ENCODE measurements around the gene ZBTB1.

The ZBTB1 gene

DNA sequence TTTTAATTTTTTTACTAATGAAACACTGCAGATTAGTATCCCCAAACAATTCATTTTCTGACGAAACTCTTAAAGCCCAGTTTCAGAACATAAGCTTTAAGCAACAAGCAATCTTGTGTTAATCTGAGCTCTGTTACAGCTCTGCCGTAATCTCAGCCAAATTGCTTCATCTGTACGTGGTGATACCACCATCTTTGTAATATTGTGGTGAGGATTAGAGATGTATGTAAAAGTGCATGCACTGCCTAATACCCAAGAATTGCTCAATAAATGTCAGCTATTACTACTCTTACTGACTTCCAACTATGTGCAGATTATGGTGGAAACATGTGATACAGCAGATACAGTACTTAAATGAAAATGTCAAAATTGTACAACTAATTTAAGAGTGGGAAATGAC, 37.5 kb upstream of the ZBTB1 start:
- H3K27ac ChIP-seq (ENCODE audit: low read depth, low read length) = no peak overlapping the region
- no peaks in the 10 kb centered on the region for H3K27me3 ChIP-seq (ENCODE audit: control insufficient read depth in 5 of 5, insufficient read depth in 4 of 5, low read length in 5 of 5)

DNA sequence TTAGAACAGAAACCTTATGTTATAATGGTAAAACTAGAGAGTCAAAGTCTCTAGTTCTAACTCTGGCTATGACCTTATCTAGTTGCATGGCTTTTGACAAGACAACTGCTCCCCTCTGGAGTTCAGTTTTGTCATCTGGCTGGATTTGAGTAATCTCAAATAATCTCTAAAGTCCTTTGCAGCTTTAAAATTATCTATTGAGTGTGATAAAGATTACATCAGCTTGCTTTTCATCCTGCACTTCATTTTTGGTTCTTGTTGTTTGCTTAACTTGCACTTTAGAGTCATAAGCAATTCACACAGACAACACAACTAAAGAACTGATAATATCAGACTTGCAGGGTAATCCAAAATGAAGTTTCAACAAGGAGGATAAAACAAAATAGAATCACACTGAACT, 37.0 kb upstream of the ZBTB1 start:
- Histone ChIP-seq H3K4me1 (ENCODE audit: control insufficient read depth in 5 of 5, insufficient read depth in 5 of 5, low read length in 5 of 5) (peaks cover 0 to 25% (median 16%) of the 10 kb centered on the region in 5 donors), H3K9ac (ENCODE audit: low read length in 5 of 5) (no peak overlapping the region), H3K27me3 (ENCODE audit: control insufficient read depth in 5 of 5, insufficient read depth in 4 of 5, low read length in 5 of 5) (no peaks in the 10 kb centered on the region), H3K9me3 (ENCODE audit: control insufficient read depth in 5 of 5, low read length in 5 of 5) (no peaks in the 10 kb centered on the region), H3K27ac (ENCODE audit: low read depth, low read length) (no peak overlapping the region), H3K36me3 (ENCODE audit: control insufficient read depth in 5 of 5, insufficient read depth in 5 of 5, low read length in 5 of 5) (peaks cover 0 to 5% (median under 1%) of the 10 kb centered on the region in 5 donors), H3K4me3 (ENCODE audit: low read depth in 1 of 5, low read length in 5 of 5) (no peak overlapping the region)

More for the DNA sequence above, 37.5 kb upstream of the ZBTB1 start:
- Histone ChIP-seq H3K9ac (ENCODE audit: low read length in 5 of 5) (no peak overlapping the region), H3K4me3 (ENCODE audit: low read depth in 1 of 5, low read length in 5 of 5) (no peak overlapping the region), H3K9me3 (ENCODE audit: control insufficient read depth in 5 of 5, low read length in 5 of 5) (no peaks in the 10 kb centered on the region), H3K4me1 (ENCODE audit: control insufficient read depth in 5 of 5, insufficient read depth in 5 of 5, low read length in 5 of 5) (peaks cover 0 to 25% (median 16%) of the 10 kb centered on the region in 5 donors), H3K36me3 (ENCODE audit: control insufficient read depth in 5 of 5, insufficient read depth in 5 of 5, low read length in 5 of 5) (peaks cover 0 to 10% (median 2%) of the 10 kb centered on the region in 5 donors)

DNA sequence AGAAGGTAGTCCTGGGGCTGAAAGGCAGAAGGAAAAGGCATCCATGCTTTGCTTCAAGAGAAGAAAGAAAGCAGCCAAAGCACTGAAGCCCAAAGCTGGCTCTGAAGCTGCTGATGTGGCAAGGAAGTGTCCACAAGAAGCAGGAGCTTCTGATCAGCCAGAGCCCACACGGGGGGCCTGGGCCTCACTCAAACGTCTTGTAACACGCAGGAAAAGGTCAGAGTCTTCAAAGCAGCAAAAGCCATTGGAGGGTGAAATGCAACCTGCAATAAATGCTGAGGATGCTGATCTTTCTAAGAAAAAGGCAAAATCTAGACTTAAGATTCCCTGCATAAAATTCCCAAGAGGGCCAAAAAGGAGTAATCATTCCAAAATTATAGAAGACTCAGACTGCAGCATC, 36.1 kb upstream of the ZBTB1 start:
- Histone ChIP-seq H3K27me3 (ENCODE audit: control insufficient read depth in 5 of 5, insufficient read depth in 4 of 5, low read length in 5 of 5) (no peaks in the 10 kb centered on the region), H3K36me3 (ENCODE audit: control insufficient read depth in 5 of 5, insufficient read depth in 5 of 5, low read length in 5 of 5) (no peaks in the 10 kb centered on the region), H3K9ac (ENCODE audit: low read length in 5 of 5) (no peak overlapping the region), H3K9me3 (ENCODE audit: control insufficient read depth in 5 of 5, low read length in 5 of 5) (no peaks in the 10 kb centered on the region), H3K27ac (ENCODE audit: low read depth, low read length) (no peak overlapping the region), H3K4me3 (ENCODE audit: low read depth in 1 of 5, low read length in 5 of 5) (no peak overlapping the region), H3K4me1 (ENCODE audit: control insufficient read depth in 5 of 5, insufficient read depth in 5 of 5, low read length in 5 of 5) (peaks cover 0 to 25% (median 16%) of the 10 kb centered on the region in 5 donors)

DNA sequence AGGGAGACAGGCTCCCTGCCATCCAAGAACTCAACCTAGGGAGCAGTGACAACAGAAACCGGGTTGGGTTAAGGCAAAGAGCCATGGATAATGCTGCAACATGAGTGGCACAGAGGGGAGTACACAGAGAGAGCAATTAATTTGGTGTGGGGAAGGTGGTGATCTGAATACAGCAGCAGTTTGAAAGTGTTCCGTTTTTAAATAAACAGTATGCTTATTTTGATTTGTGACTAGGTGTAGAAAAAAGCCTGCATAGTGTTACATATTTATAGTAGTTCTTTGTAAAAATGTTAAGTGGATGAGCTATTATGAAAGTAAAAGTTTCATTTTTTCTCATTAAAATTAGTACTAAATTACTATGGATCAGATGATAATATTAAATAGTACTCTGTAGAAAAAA, 30.5 kb upstream of the ZBTB1 start:
- Histone ChIP-seq H3K27me3 (ENCODE audit: control insufficient read depth in 5 of 5, insufficient read depth in 4 of 5, low read length in 5 of 5) (no peaks in the 10 kb centered on the region), H3K9me3 (ENCODE audit: control insufficient read depth in 5 of 5, low read length in 5 of 5) (no peaks in the 10 kb centered on the region), H3K4me1 (ENCODE audit: control insufficient read depth in 5 of 5, insufficient read depth in 5 of 5, low read length in 5 of 5) (no peaks in the 10 kb centered on the region), H3K4me3 (ENCODE audit: low read depth in 1 of 5, low read length in 5 of 5) (no peak overlapping the region), H3K27ac (ENCODE audit: low read depth, low read length) (no peak overlapping the region), H3K9ac (ENCODE audit: low read length in 5 of 5) (no peak overlapping the region), H3K36me3 (ENCODE audit: control insufficient read depth in 5 of 5, insufficient read depth in 5 of 5, low read length in 5 of 5) (peaks cover 0 to 3% (median 0%) of the 10 kb centered on the region in 5 donors)

DNA sequence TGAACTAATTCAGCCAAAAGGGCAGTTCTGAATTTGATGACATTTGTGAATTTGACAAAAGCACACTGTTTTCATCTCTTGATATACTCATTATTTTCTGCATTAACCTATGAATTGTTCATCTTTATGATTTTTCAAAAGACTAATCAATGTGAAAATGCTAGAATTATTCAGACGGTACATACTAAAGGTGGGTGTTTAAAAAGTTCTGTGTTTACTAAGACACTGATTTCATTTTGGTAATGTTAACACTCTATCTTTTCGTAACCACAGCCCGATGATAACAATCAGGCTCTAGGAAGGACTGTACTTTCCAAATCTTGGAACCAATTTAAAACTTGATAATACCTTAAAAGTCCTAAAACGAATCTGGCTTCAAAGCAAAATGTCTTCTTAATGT, 29.9 kb upstream of the ZBTB1 start:
- Histone ChIP-seq H3K4me3 (ENCODE audit: low read depth in 1 of 5, low read length in 5 of 5) (no peak overlapping the region), H3K36me3 (ENCODE audit: control insufficient read depth in 5 of 5, insufficient read depth in 5 of 5, low read length in 5 of 5) (peaks cover 0 to 5% (median 0%) of the 10 kb centered on the region in 5 donors), H3K27ac (ENCODE audit: low read depth, low read length) (no peak overlapping the region), H3K9ac (ENCODE audit: low read length in 5 of 5) (no peak overlapping the region), H3K4me1 (ENCODE audit: control insufficient read depth in 5 of 5, insufficient read depth in 5 of 5, low read length in 5 of 5) (no peaks in the 10 kb centered on the region), H3K27me3 (ENCODE audit: control insufficient read depth in 5 of 5, insufficient read depth in 4 of 5, low read length in 5 of 5) (no peaks in the 10 kb centered on the region), H3K9me3 (ENCODE audit: control insufficient read depth in 5 of 5, low read length in 5 of 5) (no peaks in the 10 kb centered on the region)

DNA sequence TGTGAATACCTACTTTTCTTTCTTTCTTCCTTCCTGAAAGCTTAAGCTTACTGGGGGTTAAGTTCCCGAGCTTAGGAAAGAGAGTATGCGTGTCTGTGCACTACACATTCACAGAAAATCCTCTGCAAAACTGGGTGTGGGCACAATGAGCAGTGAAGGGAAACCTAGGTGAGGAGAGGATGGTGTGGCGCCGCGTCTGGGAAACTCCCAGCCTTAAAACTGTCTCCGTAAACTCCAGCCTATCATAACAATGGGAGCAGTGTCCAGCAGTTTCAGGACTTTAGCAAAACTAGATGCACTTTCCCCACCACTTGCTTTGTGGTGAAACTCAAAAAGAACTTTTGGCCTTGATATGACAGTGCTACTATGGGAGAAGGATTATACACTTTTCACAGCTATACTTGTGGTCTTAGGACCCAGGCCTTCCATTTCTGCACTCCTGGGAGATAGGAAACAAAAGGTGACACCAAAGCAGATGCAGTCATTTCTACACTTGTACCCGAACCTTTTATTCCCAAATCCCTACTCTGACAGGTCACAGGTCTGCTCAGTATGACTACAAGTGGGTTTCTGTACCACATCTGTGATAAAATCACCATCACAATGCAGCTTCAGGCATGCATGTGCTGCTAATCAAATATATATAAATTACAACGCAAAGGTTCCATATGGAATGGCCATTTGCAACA, 28.8 kb upstream of the ZBTB1 start:
- no peak overlapping the region for H3K27ac ChIP-seq (ENCODE audit: low read depth, low read length)
- H3K27me3 ChIP-seq (ENCODE audit: control insufficient read depth in 5 of 5, insufficient read depth in 4 of 5, low read length in 5 of 5) = no peaks in the 10 kb centered on the region
- peaks cover 0 to 8% (median 0%) of the 10 kb centered on the region in 5 donors for H3K36me3 ChIP-seq (ENCODE audit: control insufficient read depth in 5 of 5, insufficient read depth in 5 of 5, low read length in 5 of 5)
- no peak overlapping the region for H3K9ac ChIP-seq (ENCODE audit: low read length in 5 of 5)
- no peaks in the 10 kb centered on the region for H3K4me1 ChIP-seq (ENCODE audit: control insufficient read depth in 5 of 5, insufficient read depth in 5 of 5, low read length in 5 of 5)
- no peak overlapping the region for H3K4me3 ChIP-seq (ENCODE audit: low read depth in 1 of 5, low read length in 5 of 5)
- no peaks in the 10 kb centered on the region for H3K9me3 ChIP-seq (ENCODE audit: control insufficient read depth in 5 of 5, low read length in 5 of 5)

DNA sequence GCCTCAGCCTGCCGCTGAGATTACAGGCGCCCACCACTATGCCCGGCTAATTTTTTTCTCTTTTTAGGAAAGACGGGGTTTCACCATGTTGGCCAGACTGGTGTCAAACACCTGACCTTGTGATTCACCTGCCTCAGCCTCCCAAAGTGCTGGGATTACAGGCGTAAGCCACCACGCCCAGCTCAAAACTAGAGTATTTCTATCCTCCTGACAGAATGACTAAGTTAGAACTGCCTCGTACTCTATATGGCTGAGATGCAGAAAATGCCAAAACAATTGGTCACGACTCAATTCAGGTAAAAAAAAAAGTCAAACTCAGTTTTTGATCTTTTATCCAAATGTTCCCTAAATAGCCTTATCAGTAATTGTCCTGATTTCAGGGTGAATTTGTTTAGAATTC, 28.1 kb upstream of the ZBTB1 start:
- Histone ChIP-seq H3K27me3 (ENCODE audit: control insufficient read depth in 5 of 5, insufficient read depth in 4 of 5, low read length in 5 of 5) (no peaks in the 10 kb centered on the region), H3K36me3 (ENCODE audit: control insufficient read depth in 5 of 5, insufficient read depth in 5 of 5, low read length in 5 of 5) (peaks cover 0 to 13% (median 0%) of the 10 kb centered on the region in 5 donors), H3K9ac (ENCODE audit: low read length in 5 of 5) (no peak overlapping the region), H3K9me3 (ENCODE audit: control insufficient read depth in 5 of 5, low read length in 5 of 5) (no peaks in the 10 kb centered on the region), H3K4me1 (ENCODE audit: control insufficient read depth in 5 of 5, insufficient read depth in 5 of 5, low read length in 5 of 5) (no peaks in the 10 kb centered on the region), H3K27ac (ENCODE audit: low read depth, low read length) (no peak overlapping the region), H3K4me3 (ENCODE audit: low read depth in 1 of 5, low read length in 5 of 5) (no peak overlapping the region)

DNA sequence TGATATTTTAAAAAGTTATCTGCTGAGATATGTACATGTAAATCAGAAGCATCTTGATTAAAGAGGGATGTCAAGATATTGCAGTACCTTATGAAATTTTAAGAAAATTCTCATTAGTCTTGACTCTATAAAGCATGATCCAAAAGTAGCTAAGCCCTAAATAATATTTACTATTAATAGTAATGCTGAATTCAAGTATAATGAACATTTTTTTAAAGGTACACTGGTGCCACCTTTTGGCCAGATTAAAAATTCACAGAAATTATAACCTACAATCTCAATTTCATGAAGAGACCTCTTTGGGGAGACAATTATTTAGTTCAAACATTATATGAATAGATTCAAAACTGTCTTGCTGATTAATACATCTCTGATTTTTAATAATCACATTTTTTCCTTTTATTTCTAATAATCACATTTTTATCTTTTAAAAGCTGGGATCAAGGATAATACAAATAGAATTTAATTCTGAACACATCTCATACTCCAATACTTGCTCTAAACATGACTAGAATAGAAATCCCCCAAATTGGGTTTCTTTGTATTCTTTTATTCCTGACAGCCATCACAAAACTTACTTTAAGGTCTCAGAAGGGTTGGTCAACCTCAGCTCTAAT, 25.8 kb upstream of the ZBTB1 start:
- no peak overlapping the region for H3K4me3 ChIP-seq (ENCODE audit: low read depth in 1 of 5, low read length in 5 of 5)
- H3K36me3 ChIP-seq (ENCODE audit: control insufficient read depth in 5 of 5, insufficient read depth in 5 of 5, low read length in 5 of 5) = peaks cover 0 to 13% (median 0%) of the 10 kb centered on the region in 5 donors
- H3K9ac ChIP-seq (ENCODE audit: low read length in 5 of 5) = no peak overlapping the region
- H3K27me3 ChIP-seq (ENCODE audit: control insufficient read depth in 5 of 5, insufficient read depth in 4 of 5, low read length in 5 of 5) = no peaks in the 10 kb centered on the region
- no peaks in the 10 kb centered on the region for H3K9me3 ChIP-seq (ENCODE audit: control insufficient read depth in 5 of 5, low read length in 5 of 5)
- H3K27ac ChIP-seq (ENCODE audit: low read depth, low read length) = no peak overlapping the region
- no peaks in the 10 kb centered on the region for H3K4me1 ChIP-seq (ENCODE audit: control insufficient read depth in 5 of 5, insufficient read depth in 5 of 5, low read length in 5 of 5)

DNA sequence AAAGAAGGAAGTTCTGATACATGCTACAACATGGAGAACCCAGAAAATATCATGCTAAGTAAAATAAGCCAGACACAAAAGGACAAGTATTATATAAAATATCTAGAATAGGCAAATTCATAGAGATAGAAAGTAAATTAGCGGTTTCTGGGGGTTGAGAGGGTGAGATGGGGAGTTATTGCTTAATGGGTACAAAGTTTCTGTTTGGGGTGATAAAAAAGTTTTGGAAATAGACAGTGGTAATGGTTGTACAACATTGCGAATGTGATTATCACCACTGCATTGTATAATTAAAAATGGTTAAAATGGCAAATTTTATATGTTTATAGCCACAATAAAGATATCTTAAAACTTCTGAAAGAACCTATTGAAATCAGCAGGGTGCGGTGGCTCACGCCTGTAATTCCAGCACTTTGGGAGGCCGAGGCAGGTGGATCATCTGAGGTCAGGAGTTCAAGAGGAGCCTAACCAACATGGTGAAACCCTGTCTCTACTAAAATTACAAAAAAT, 15.9 kb upstream of the ZBTB1 start:
- Histone ChIP-seq H3K27ac (ENCODE audit: low read depth, low read length) (no peak overlapping the region), H3K4me3 (ENCODE audit: low read depth in 1 of 5, low read length in 5 of 5) (no peak overlapping the region), H3K4me1 (ENCODE audit: control insufficient read depth in 5 of 5, insufficient read depth in 5 of 5, low read length in 5 of 5) (no peaks in the 10 kb centered on the region), H3K9ac (ENCODE audit: low read length in 5 of 5) (no peak overlapping the region), H3K27me3 (ENCODE audit: control insufficient read depth in 5 of 5, insufficient read depth in 4 of 5, low read length in 5 of 5) (no peaks in the 10 kb centered on the region), H3K9me3 (ENCODE audit: control insufficient read depth in 5 of 5, low read length in 5 of 5) (no peaks in the 10 kb centered on the region), H3K36me3 (ENCODE audit: control insufficient read depth in 5 of 5, insufficient read depth in 5 of 5, low read length in 5 of 5) (peaks cover 16 to 43% (median 24%) of the 10 kb centered on the region in 5 donors)

DNA sequence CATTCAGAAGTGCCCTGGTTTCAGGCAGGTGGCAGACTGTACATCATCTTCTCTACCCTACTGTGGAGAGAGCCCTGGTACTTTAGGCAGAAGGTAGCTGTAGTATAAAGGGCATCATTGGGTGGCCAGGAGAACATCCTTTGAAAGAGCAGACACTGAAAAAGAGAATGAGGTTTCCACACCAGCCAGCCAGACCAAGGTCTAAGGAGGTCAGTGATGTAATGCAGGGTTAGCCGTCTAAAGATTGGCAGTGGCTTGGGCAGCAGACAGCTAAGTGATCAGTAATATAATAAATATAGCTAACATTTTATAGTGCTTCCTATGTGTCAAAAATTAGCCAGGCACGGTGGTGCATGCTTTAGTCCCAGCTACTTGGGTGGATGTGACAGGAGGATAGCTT, 12.9 kb upstream of the ZBTB1 start:
- Histone ChIP-seq H3K9ac (ENCODE audit: low read length in 5 of 5) (no peak overlapping the region), H3K9me3 (ENCODE audit: control insufficient read depth in 5 of 5, low read length in 5 of 5) (no peaks in the 10 kb centered on the region), H3K27ac (ENCODE audit: low read depth, low read length) (no peak overlapping the region), H3K4me1 (ENCODE audit: control insufficient read depth in 5 of 5, insufficient read depth in 5 of 5, low read length in 5 of 5) (no peaks in the 10 kb centered on the region), H3K27me3 (ENCODE audit: control insufficient read depth in 5 of 5, insufficient read depth in 4 of 5, low read length in 5 of 5) (no peaks in the 10 kb centered on the region), H3K4me3 (ENCODE audit: low read depth in 1 of 5, low read length in 5 of 5) (no peak overlapping the region), H3K36me3 (ENCODE audit: control insufficient read depth in 5 of 5, insufficient read depth in 5 of 5, low read length in 5 of 5) (peaks cover 16 to 38% (median 26%) of the 10 kb centered on the region in 5 donors)
